Eye (tissue), 1 donor: Measurements from ENCODE around the gene SPRN.
"Not testable (repeated sequence)": the region's sequence is repeated elsewhere in the genome, so short reads cannot be mapped to it uniquely, and the experiment has no call there.

ENCODE experiments used
- DNase-seq: peaks from one replicate; pipeline ENCODE4 v3.0.0-alpha.2; 2015

The SPRN gene

GRCh38 chr10:133456041-133456951 is 31.9 kb upstream of the SPRN start:
- DNase-seq: no peak

GRCh38 chr10:133455611-133456031 is 31.2 kb upstream of the SPRN start:
- no peak for DNase-seq

GRCh38 chr10:133455196-133455595 is 30.8 kb upstream of the SPRN start:
- no peak for DNase-seq

- DNase-seq: no peak
Observed at GRCh38 chr10:133454204-133454893, 29.9 kb upstream of the SPRN start.

GRCh38 chr10:133453516-133454203 is 29.2 kb upstream of the SPRN start, which contains the start of gene SCART1:
Gene SCART1, plus strand, starts transcription at chr10:133453945. Its CDS starts 53 bp downstream, at chr10:133453998.
- no peak for DNase-seq

- DNase-seq: no peak
Observed at GRCh38 chr10:133452453-133452852, 28.0 kb upstream of the SPRN start.

GRCh38 chr10:133451346-133451745 is 26.9 kb upstream of the SPRN start:
- DNase-seq: no peak

- no peak for DNase-seq
Observed at GRCh38 chr10:133448120-133448519, 23.7 kb upstream of the SPRN start.

GRCh38 chr10:133446979-133447378 is 22.6 kb upstream of the SPRN start:
- DNase-seq: no peak

- DNase-seq: no peak
Observed at GRCh38 chr10:133445751-133446708, 21.6 kb upstream of the SPRN start.

GRCh38 chr10:133445268-133445732 is 20.9 kb upstream of the SPRN start:
- no peak for DNase-seq

- no peak for DNase-seq
Observed at GRCh38 chr10:133444342-133445267, 20.2 kb upstream of the SPRN start.

GRCh38 chr10:133442967-133443924 is 18.8 kb upstream of the SPRN start:
- DNase-seq: no peak

- DNase-seq: no peak
Observed at GRCh38 chr10:133442191-133442966, 18.0 kb upstream of the SPRN start.

- no peak for DNase-seq
Observed at GRCh38 chr10:133441780-133442179, 17.4 kb upstream of the SPRN start.

- DNase-seq: not testable (repeated sequence)
Observed at GRCh38 chr10:133441356-133441755, 16.9 kb upstream of the SPRN start.

- no peak for DNase-seq
Observed at GRCh38 chr10:133440633-133441285, 16.3 kb upstream of the SPRN start.
